Measurements from ENCODE around the gene TMC7. TPM values are rescaled to one million over a fixed set of nuclear protein-coding genes. Genes with fewer than 3 reads are reported as not detected.

TMC7 gene
- total RNA-seq, result 0.06 TPM in 1 of 2 replicates, not detected in the other

DNA sequence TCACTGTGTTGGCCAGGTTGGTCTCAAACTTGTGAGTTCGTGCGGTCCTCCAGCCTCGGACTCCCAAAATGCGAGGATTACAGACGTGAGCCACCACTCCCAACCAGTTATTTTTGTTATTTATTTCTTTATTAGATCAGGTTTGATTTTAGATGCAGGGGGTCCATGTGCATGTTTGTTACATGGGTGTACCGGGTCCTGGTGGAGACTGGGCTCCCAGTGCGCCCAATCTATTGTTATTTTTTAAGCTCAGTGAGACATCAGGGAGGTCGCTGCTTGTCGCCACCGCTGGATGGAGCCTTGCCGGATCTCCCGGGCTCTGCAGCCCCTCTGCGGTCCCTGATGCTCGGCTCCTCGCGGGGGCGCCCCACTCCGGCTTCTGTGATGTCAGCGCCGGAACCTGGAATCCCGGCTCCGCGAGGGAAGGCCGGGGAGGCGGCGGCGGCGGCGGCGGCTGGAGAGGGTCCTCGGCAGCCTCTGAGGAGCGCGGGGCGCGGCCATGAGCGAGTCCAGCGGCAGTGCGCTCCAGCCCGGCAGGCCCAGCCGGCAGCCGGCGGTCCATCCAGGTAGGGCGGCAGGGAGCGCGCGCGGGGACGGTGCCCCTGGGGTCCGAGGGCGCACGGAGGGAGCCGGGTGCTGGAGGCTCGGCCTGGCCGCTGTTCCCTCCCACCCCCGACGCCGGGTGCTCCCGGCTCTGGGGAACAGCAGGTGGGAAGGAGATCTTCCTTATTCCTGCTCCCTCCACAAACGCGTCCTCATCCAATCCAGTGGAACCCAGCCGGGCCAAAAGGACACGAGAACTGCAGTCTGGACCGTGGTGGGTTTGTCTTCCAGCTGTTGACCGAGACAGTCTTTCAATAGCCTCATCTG, at the start of gene TMC7:
TMC7 (plus strand) TSS at position 370 of the 870 bp plus-strand sequence; CDS start at position 500, 130 bp downstream.

GRCh38 chr16:19067349-19068236, 83.9 kb downstream of the TMC7 start, which contains the start of gene COQ7:
Gene COQ7 (plus strand): TSS chr16:19067614. CDS start chr16:19067665, 51 bp downstream.

Other genes with a start within 250 kb of the TMC7 start
- 3,042 and 3,708 TPM in 2 replicates for gene RPS15A, start 193.6 kb upstream of the TMC7 start, total RNA-seq
- 90.5 and 137 TPM in 2 replicates for gene ARL6IP1, start 182.4 kb upstream of the TMC7 start, total RNA-seq
- 32.6 and 42.5 TPM in 2 replicates for gene SMG1, start 57.5 kb upstream of the TMC7 start, total RNA-seq
- 9.1 and 16.4 TPM in 2 replicates for gene COQ7, start 83.7 kb downstream of the TMC7 start, total RNA-seq
- gene ITPRIPL2, start 130.0 kb downstream of the TMC7 start, total RNA-seq, result 63.8 and 66.1 TPM in 2 replicates
- 0.12 and 0.59 TPM in 2 replicates for gene SYT17, start 184.3 kb downstream of the TMC7 start, total RNA-seq

All from cardiac ventricle fibroblast (primary cell).